ENCODE results near the gene CCPG1.

CCPG1 gene

GRCh38 chr15:55379095-55379494, 29.1 kb downstream of the CCPG1 start:
- no peak for DNase-seq

- no peak for DNase-seq
Measured at GRCh38 chr15:55372701-55373440, 35.3 kb downstream of the CCPG1 start.

GRCh38 chr15:55366981-55367380, 41.2 kb downstream of the CCPG1 start:
- no peak for DNase-seq

- no peak for DNase-seq
Measured at GRCh38 chr15:55362641-55363040, 45.5 kb downstream of the CCPG1 start.

GRCh38 chr15:55361048-55361447, 47.1 kb downstream of the CCPG1 start:
- DNase-seq: no peak

- DNase-seq: no peak
Measured at GRCh38 chr15:55360256-55360655, 47.9 kb downstream of the CCPG1 start.

GRCh38 chr15:55358471-55358870, 49.7 kb downstream of the CCPG1 start:
- DNase-seq: no peak

GRCh38 chr15:55357774-55358173, 50.4 kb downstream of the CCPG1 start:
- DNase-seq: no peak

GRCh38 chr15:55356985-55357585, 51.1 kb downstream of the CCPG1 start:
- DNase-seq: no peak

GRCh38 chr15:55353025-55353424, 55.1 kb downstream of the CCPG1 start:
- DNase-seq: no peak

GRCh38 chr15:55349282-55349681, 58.9 kb downstream of the CCPG1 start:
- DNase-seq: no peak

GRCh38 chr15:55348281-55348778, 59.8 kb downstream of the CCPG1 start:
- DNase-seq: no peak

- no peak for DNase-seq
Measured at GRCh38 chr15:55344206-55344605, 64.0 kb downstream of the CCPG1 start.

GRCh38 chr15:55343168-55343567, 65.0 kb downstream of the CCPG1 start:
- no peak for DNase-seq

- DNase-seq: no peak
Measured at GRCh38 chr15:55337160-55337559, 71.0 kb downstream of the CCPG1 start.

GRCh38 chr15:55334997-55335396, 73.2 kb downstream of the CCPG1 start:
- no peak for DNase-seq

- DNase-seq: no peak
Measured at GRCh38 chr15:55334371-55334770, 73.8 kb downstream of the CCPG1 start.

GRCh38 chr15:55327387-55327786, 80.8 kb downstream of the CCPG1 start:
- DNase-seq: no peak

- no peak for DNase-seq
Measured at GRCh38 chr15:55322467-55322866, 85.7 kb downstream of the CCPG1 start.

- no peak for DNase-seq
Measured at GRCh38 chr15:55320963-55321362, 87.2 kb downstream of the CCPG1 start.

GRCh38 chr15:55320238-55320550, 88.0 kb downstream of the CCPG1 start:
- no peak for DNase-seq

- DNase-seq: no peak
Measured at GRCh38 chr15:55319537-55320237, 88.5 kb downstream of the CCPG1 start.

GRCh38 chr15:55318588-55319494, 89.3 kb downstream of the CCPG1 start, which contains the start of the genes PIGB and PIGBOS1:
PIGB (plus strand) TSS chr15:55319222; CDS start chr15:55319251, 29 bp downstream.
PIGBOS1 (minus strand) TSS chr15:55319123; CDS start chr15:55317792, 1,331 bp downstream.
- peak; percentile 72 for DNase-seq

Measured in T1000 (cell line).